Activated T-cell treated with anti-CD3 and anti-CD28 coated beads, Interleukin-2, amount 50 U/mL, for 72 hours (primary cell): ENCODE measurements around the gene ARHGAP19. TPM values are rescaled to one million over a fixed set of nuclear protein-coding genes. Genes with fewer than 3 reads are reported as not detected.

ENCODE experiments used
- ATAC-seq, 2 donors: fragments of 150-1000 bp; cut with Tn5 transposase; replicated peaks in 1 of 2; 2 replicates each; pipeline ENCODE4 v1.10.0; 2021; ENCODE audit warnings: moderate library complexity in 2 of 2, mild to moderate bottlenecking in 1 of 2
- DNase-seq, 2 donors: peaks; one replicate each; pipeline ENCODE4 v3.0.0; 2021 to 2022; ENCODE audit warnings: mixed read lengths in 1 of 2
- H3K27ac Mint-ChIP-seq: one replicate; pipeline ENCODE4 v1.8.0; 2022; ENCODE audit warnings: mild to moderate bottlenecking, moderate library complexity, mixed read lengths
- H3K27me3 Mint-ChIP-seq: one replicate; pipeline ENCODE4 v1.8.0; 2022; ENCODE audit warnings: low read depth, mixed read lengths
- H3K36me3 Mint-ChIP-seq, 2 donors: one replicate each; pipeline ENCODE4 v1.8.0; 2022; ENCODE audit warnings: mixed read lengths in 2 of 2, mild to moderate bottlenecking in 1 of 2; ENCODE audit not compliant: insufficient read depth in 2 of 2
- H3K4me1 Mint-ChIP-seq: one replicate; pipeline ENCODE4 v1.8.0; 2022; ENCODE audit warnings: low read depth, mixed read lengths
- H3K4me3 Mint-ChIP-seq, 2 donors: one replicate each; pipeline ENCODE4 v1.8.0; 2022; ENCODE audit warnings: mild to moderate bottlenecking in 2 of 2, mixed read lengths in 2 of 2, moderate library complexity in 2 of 2
- H3K9me3 Mint-ChIP-seq, 2 donors: one replicate each; pipeline ENCODE4 v1.8.0; 2022; ENCODE audit warnings: mixed read lengths in 2 of 2
- total RNA-seq, 2 donors: library from RNA; stranded (reverse); gene quantifications; one replicate each; pipeline ENCODE4 v1.2.3, GENCODE V29; 2022

Gene ARHGAP19
- 10 to 100 TPM; 62.2 to 75.3 TPM for total RNA-seq

- no peaks in the 10 kb centered on the region for H3K27me3 Mint-ChIP-seq
- peak within 1 kb of the TSS; percentile 89 to 90 for H3K4me3 Mint-ChIP-seq
- no peaks in the 10 kb centered on the region for H3K9me3 Mint-ChIP-seq
- DNase-seq: peak; percentile 92 to 95
- H3K36me3 Mint-ChIP-seq: no peaks in the 10 kb centered on the region
- peaks cover 22% of the 10 kb centered on the region for H3K4me1 Mint-ChIP-seq
- ATAC-seq: peak; percentile 98
- peak within 1 kb of the TSS; percentile 86 for H3K27ac Mint-ChIP-seq
Observed at GRCh38 chr10:97292097-97292861, at the start of gene ARHGAP19. ARHGAP19 (minus strand) TSS chr10:97292637; CDS start chr10:97292627, 10 bp downstream.

- DNase-seq (no peak), ATAC-seq (no peak)
- Mint-ChIP-seq H3K4me3 (no peak overlapping the region), H3K4me1 (peaks cover 4% of the 10 kb centered on the region), H3K36me3 (no peaks in the 10 kb centered on the region), H3K9me3 (no peaks in the 10 kb centered on the region), H3K27me3 (no peaks in the 10 kb centered on the region), H3K27ac (no peak overlapping the region)
Observed at GRCh38 chr10:97341416-97341815, 49.0 kb upstream of the ARHGAP19 start.

GRCh38 chr10:97338041-97338440, 45.6 kb upstream of the ARHGAP19 start:
- no peak for DNase-seq
- peaks cover 25% of the 10 kb centered on the region for H3K4me1 Mint-ChIP-seq
- H3K9me3 Mint-ChIP-seq: no peaks in the 10 kb centered on the region
- no peak overlapping the region for H3K27ac Mint-ChIP-seq
- no peak overlapping the region for H3K4me3 Mint-ChIP-seq
- H3K27me3 Mint-ChIP-seq: no peaks in the 10 kb centered on the region
- H3K36me3 Mint-ChIP-seq: peaks cover 0 to under 1% of the 10 kb centered on the region in 2 donors
- ATAC-seq: no peak

GRCh38 chr10:97336942-97337831, 44.8 kb upstream of the ARHGAP19 start:
- peak overlapping the region; percentile 38 for H3K27ac Mint-ChIP-seq
- H3K27me3 Mint-ChIP-seq: no peaks in the 10 kb centered on the region

GRCh38 chr10:97336446-97336845, 44.0 kb upstream of the ARHGAP19 start:
- H3K27ac Mint-ChIP-seq: peak overlapping the region; percentile 38
- no peaks in the 10 kb centered on the region for H3K27me3 Mint-ChIP-seq
- no peak for ATAC-seq
- DNase-seq: no peak
- H3K4me3 Mint-ChIP-seq: peak overlapping the region in 1 of 2 donors; percentile 71
- peaks cover 41% of the 10 kb centered on the region for H3K4me1 Mint-ChIP-seq
- H3K9me3 Mint-ChIP-seq: no peaks in the 10 kb centered on the region
- peaks cover 0 to 1% of the 10 kb centered on the region in 2 donors for H3K36me3 Mint-ChIP-seq

More at GRCh38 chr10:97336942-97337831, 44.8 kb upstream of the ARHGAP19 start:
- Mint-ChIP-seq H3K4me3 (peak overlapping the region in 1 of 2 donors; percentile 71), H3K9me3 (no peaks in the 10 kb centered on the region), H3K36me3 (peaks cover 0 to 1% of the 10 kb centered on the region in 2 donors), H3K4me1 (peaks cover 33% of the 10 kb centered on the region)
- no peak for DNase-seq
- no peak for ATAC-seq

- ATAC-seq (no peak), DNase-seq (no peak)
- no peaks in the 10 kb centered on the region for H3K27me3 Mint-ChIP-seq
- H3K9me3 Mint-ChIP-seq: no peaks in the 10 kb centered on the region
- H3K36me3 Mint-ChIP-seq: peaks cover 0 to 1% of the 10 kb centered on the region in 2 donors
- peak overlapping the region; percentile 11 to 71 for H3K4me3 Mint-ChIP-seq
- peak overlapping the region; percentile 73 for H3K27ac Mint-ChIP-seq
- peaks cover 45% of the 10 kb centered on the region for H3K4me1 Mint-ChIP-seq
Observed at GRCh38 chr10:97336006-97336405, 43.6 kb upstream of the ARHGAP19 start.

- ATAC-seq: no peak
- no peak overlapping the region for H3K27ac Mint-ChIP-seq
- peak overlapping the region; percentile 71 to 77 for H3K4me3 Mint-ChIP-seq
- no peaks in the 10 kb centered on the region for H3K27me3 Mint-ChIP-seq
- H3K9me3 Mint-ChIP-seq: no peaks in the 10 kb centered on the region
- H3K4me1 Mint-ChIP-seq: peaks cover 52% of the 10 kb centered on the region
- peak; percentile 15 for DNase-seq
- peaks cover under 1 to 1% of the 10 kb centered on the region in 2 donors for H3K36me3 Mint-ChIP-seq
Observed at GRCh38 chr10:97335188-97335619, 42.8 kb upstream of the ARHGAP19 start.

- DNase-seq (peak; percentile 89 to 90), ATAC-seq (peak; percentile 87)
- no peaks in the 10 kb centered on the region for H3K9me3 Mint-ChIP-seq
- peaks cover 1 to 5% of the 10 kb centered on the region in 2 donors for H3K36me3 Mint-ChIP-seq
- H3K4me1 Mint-ChIP-seq: peaks cover 59% of the 10 kb centered on the region
- peak within 1 kb of the TSS; percentile 96 for H3K27ac Mint-ChIP-seq
- no peaks in the 10 kb centered on the region for H3K27me3 Mint-ChIP-seq
- H3K4me3 Mint-ChIP-seq: peak within 1 kb of the TSS; percentile 87 to 97
Observed at GRCh38 chr10:97334370-97335175, 42.1 kb upstream of the ARHGAP19 start, which contains the start of gene FRAT2. FRAT2 (minus strand) TSS chr10:97334729; CDS start chr10:97334572, 157 bp downstream.

- Mint-ChIP-seq H3K27me3 (no peaks in the 10 kb centered on the region), H3K4me3 (peak overlapping the region; percentile 87 to 97), H3K27ac (peak overlapping the region; percentile 96), H3K9me3 (no peaks in the 10 kb centered on the region), H3K4me1 (peaks cover 66% of the 10 kb centered on the region), H3K36me3 (peaks cover 1 to 8% of the 10 kb centered on the region in 2 donors)
- DNase-seq (peak; percentile 53 to 59), ATAC-seq (peak; percentile 46 to 49)
Observed at GRCh38 chr10:97333601-97334369, 41.3 kb upstream of the ARHGAP19 start.

- ATAC-seq: no peak
- Mint-ChIP-seq H3K27me3 (no peaks in the 10 kb centered on the region), H3K4me3 (peak overlapping the region; percentile 87 to 97), H3K27ac (peak overlapping the region; percentile 96), H3K36me3 (peaks cover 1 to 8% of the 10 kb centered on the region in 2 donors), H3K4me1 (peaks cover 72% of the 10 kb centered on the region), H3K9me3 (no peaks in the 10 kb centered on the region)
- no peak for DNase-seq
Observed at GRCh38 chr10:97333351-97333600, 40.8 kb upstream of the ARHGAP19 start.

GRCh38 chr10:97332591-97333350, 40.3 kb upstream of the ARHGAP19 start:
- peak overlapping the region; percentile 87 to 97 for H3K4me3 Mint-ChIP-seq
- H3K4me1 Mint-ChIP-seq: peaks cover 77% of the 10 kb centered on the region
- no peaks in the 10 kb centered on the region for H3K27me3 Mint-ChIP-seq
- H3K36me3 Mint-ChIP-seq: peaks cover 1 to 8% of the 10 kb centered on the region in 2 donors
- peak overlapping the region; percentile 96 for H3K27ac Mint-ChIP-seq
- H3K9me3 Mint-ChIP-seq: no peaks in the 10 kb centered on the region
- ATAC-seq (no peak), DNase-seq (peak in 1 of 2 donors; percentile 7)
